Measurements from ENCODE around the gene TGFBR2. TPM values are rescaled to one million over a fixed set of nuclear protein-coding genes. Genes with fewer than 3 reads are reported as not detected.

The TGFBR2 gene
- 177 TPM for total RNA-seq

GRCh38 chr3:30606301-30607031, at the start of gene TGFBR2:
TSS of gene TGFBR2 (plus strand) at chr3:30606601. CDS start at chr3:30606884, 283 bp downstream.
- peak; percentile 96 for DNase-seq (ENCODE audit: low spot score)

GRCh38 chr3:30557746-30558303, 48.6 kb upstream of the TGFBR2 start:
- no peak for DNase-seq (ENCODE audit: low spot score)

DNA sequence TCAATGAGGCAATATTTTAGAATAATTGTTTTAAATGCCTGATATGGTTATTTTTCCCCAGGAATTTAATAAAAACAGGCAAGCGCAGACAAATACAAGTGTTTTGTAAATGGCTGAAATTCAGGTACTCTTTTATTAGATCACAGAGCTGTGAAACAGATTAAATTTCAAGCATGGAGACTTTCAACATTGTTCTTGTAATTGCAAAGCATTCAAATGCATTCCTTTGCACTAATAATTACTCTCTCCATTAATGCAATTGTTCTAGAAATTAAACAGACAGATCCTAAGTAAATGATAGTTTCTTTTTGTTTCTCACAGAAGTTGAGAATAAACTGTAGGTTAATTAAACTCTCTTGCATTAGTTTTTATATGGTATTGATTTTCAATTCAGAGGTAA, 42.4 kb upstream of the TGFBR2 start:
- DNase-seq (ENCODE audit: low spot score), result no peak

DNA sequence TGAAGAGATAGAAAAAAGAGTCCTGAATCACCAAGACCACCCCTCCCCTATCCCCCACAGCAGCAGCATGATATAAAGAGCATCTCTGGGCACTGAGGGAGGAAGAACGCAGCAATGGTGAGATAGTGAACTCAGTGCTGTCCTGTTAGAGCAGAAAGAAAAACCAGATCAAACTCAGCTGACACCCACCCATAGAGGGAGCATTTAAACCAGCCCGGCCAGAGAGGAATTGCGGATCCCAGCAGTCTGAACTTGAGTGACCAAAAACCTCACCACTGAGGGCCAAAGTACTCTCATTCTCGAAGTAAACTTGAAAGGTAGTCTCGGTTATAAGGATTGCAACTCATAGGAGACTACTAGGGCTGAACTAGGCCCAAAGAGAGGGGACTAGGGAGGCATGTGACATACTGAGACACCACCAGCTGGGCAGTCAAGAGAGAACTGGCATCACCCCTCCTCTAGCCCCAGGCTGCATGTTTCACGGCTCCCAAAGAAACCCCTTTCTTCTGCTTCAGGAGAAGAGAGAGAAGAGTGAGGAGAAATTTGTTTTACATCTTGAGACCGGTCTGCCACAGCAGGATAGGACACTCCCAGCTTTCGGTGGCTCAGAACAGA, 39.2 kb upstream of the TGFBR2 start:
- no peak for DNase-seq (ENCODE audit: low spot score)

GRCh38 chr3:30576946-30577345, 29.5 kb upstream of the TGFBR2 start:
- no peak for DNase-seq (ENCODE audit: low spot score)

DNA sequence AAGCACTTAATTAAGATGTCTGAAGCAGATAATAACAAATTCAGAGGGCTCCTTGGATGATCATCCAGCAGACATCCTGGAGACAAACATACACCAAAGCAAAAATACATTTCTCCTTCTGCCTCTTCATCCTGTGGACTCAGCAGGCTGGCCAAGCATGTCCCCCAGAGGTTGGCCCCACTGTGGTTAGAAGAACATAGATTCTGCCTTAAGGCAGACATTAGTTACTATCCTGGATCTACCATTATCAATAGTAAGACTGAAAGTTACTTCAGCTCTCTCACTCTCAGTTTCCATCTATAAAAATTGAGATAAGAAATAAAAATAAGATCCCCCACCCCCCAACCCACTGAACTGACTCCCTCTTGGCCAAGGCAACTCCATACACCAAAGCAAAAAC, 28.6 kb upstream of the TGFBR2 start:
- no peak for DNase-seq (ENCODE audit: low spot score)

DNA sequence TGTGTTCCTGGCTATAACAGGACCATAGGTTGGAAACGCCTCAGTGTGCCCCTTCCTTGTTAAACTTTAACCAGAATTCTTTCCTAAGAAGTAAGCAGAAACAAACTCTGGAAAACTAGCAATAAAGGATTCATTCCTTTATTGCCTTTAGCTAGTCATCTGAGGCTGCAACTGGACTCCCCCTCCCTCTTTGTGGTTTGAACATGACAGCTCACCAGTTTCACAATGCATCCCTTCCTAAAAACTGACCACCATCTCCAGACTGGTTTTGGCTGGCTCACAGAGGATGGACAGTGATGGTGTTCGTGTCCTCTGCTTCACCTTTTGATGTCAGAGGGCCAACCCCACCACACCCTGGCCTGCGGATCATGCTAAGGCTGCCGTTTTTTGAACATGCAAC, 27.9 kb upstream of the TGFBR2 start:
- peak; percentile 55 for DNase-seq (ENCODE audit: low spot score)

GRCh38 chr3:30578986-30579579, 27.3 kb upstream of the TGFBR2 start:
- DNase-seq (ENCODE audit: low spot score), result no peak

- DNase-seq (ENCODE audit: low spot score), result no peak
Measured at GRCh38 chr3:30581067-30581585, 25.3 kb upstream of the TGFBR2 start.

DNA sequence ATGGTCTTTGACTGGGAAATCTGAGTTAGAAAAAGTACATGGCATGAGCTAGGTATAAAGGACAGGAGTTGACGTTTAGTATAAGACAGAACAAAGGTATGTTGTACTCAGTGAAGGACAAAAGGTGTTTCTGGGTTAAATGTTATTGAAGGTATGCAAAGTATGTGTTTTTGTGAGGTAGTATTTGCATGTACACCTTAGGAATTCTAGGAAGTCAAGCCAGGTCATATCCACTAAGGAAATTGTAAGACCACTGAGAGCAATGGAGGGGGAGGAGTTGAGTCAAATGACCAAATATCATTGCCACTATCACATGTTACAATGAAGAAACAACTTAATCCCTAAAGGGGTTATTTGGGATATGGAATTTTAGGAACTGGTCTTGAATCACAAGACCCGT, 24.4 kb upstream of the TGFBR2 start:
- no peak for DNase-seq (ENCODE audit: low spot score)

GRCh38 chr3:30583973-30584372, 22.4 kb upstream of the TGFBR2 start:
- DNase-seq (ENCODE audit: low spot score), result no peak

GRCh38 chr3:30585654-30586053, 20.7 kb upstream of the TGFBR2 start:
- DNase-seq (ENCODE audit: low spot score), result no peak

DNA sequence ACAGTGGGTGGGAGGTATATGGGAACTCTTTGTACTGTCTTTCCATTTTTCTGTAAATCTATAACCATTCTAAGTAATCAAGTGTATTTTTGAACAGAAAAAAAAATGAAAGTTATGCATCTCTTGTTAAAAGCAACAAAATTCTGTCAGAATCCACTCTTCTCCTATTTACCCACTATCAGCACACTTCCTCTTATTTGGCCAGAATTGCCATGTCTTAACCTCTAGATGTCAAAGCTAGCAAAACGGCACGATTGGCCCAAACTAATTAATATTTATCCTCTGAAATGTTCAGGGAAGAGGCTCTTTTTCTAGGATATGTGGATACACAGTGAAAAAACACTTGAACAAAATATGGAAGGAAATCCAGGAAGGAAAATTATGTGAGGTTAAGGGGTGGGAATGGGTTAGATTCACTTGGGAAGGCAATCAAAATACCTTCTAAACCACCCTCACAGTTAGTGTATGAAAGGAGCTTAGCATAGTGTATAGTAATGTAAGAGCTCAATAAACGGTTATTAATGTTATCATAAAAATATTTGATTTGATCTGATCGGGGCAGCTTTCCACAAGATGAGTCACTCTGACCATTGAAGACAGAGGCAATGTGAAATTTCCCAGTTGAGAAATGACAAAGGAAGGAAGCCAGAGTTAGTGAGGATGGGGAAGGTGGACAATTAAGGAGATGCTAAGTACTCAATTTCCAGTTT, 20.1 kb upstream of the TGFBR2 start:
- no peak for DNase-seq (ENCODE audit: low spot score)

GRCh38 chr3:30586806-30587486, 19.5 kb upstream of the TGFBR2 start:
- DNase-seq (ENCODE audit: low spot score), result no peak

- no peak for DNase-seq (ENCODE audit: low spot score)
Measured at GRCh38 chr3:30587904-30588303, 18.5 kb upstream of the TGFBR2 start.

DNA sequence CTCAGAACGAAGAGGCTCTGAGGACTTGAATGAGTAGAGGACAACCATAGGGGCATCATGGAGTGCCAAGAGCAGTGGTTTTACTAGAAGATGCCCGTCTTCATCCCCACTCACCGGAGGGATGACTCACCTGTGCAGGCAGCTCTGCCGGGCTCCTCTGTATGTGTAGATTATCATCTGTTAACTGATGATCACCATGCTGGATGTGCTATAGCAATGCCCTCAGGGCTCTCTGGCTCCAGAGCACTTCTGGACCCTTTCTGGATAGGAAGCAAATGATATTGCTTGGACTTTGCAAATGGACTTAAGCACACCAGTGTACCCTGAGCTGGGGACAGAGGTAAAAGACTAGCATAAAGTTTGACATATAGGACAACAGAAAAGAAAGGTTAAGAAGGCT, 10.2 kb upstream of the TGFBR2 start:
- no peak for DNase-seq (ENCODE audit: low spot score)

GRCh38 chr3:30597131-30597768, 9.2 kb upstream of the TGFBR2 start:
- no peak for DNase-seq (ENCODE audit: low spot score)

DNA sequence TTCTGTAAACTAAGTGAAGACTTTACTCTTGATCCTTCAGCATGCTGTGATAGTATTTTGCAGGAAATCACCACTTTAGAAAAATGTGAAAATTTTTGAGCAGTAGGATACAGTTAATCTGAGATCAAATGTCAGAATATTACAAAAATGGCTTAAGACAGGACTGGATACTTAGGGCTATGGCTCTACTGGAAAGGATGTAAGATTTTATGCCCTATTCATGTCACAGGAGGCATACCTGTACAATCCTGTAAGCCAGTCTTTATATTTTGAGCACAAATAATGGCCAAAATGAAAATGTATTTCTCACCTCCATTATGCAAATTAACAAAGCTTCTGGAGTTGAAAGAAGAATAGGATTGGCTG, 8.6 kb upstream of the TGFBR2 start:
- no peak for DNase-seq (ENCODE audit: low spot score)

DNA sequence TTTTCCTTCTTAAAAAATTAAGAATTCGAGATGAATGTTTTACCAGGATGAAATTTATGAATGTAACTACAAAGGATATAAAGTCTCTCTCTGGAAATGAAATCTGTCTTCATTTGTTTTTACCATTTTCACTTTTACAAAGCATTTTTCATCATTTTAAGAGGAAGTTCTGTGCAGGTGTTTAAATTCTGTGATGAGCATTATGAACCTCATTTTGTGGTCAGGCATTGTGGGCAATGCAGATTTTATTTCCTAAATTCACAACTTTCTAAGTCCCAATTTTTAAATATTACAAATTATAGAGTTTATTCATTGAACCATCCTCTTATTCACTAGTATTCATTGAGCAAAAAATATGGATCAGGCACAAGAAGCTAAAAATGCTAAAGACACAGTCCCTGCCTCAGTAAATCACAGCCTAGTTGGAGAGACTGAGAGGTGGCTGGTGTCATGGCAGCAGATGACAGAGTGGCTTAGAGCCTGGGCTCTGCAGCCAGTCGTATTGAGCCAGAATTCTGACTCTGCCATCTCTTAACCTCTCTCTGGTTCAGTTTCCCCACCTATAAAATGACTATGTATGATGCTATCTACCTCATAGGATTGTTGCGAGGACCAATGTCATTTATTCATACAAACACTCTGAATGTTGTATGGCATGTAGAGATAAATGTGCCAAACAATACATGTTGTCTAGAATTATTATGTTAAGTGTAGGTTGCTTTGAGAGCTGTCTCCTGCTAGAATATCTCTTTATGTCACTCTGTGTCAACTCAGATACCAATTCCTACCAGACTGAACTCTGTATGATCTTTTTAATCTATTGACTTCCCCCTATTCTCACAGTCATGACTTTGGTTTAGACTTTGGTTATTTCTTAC, 7.5 kb upstream of the TGFBR2 start:
- DNase-seq (ENCODE audit: low spot score), result no peak

DNA sequence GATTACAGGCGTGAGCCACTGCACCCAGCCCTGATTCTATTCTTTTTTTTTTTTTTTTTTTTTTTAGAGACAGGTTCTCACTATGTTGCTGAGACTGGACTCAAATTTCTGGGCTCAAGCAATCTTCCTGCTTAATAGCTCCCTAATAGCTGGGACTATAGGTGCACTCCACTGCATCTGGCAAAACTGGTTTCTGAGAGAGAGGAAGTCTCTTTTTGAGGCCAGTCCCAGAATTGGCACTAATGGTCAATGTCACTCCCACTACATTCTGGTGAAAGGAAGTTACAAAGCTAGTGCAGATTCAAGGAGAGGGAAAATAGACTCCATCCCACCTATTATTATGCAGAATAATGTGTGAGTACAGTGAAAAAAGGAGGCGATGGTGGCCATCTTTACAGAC, 5.8 kb upstream of the TGFBR2 start:
- DNase-seq (ENCODE audit: low spot score), result no peak

All from ureter (tissue), 1 donor.